M059J (cell line): ENCODE measurements around the gene C10orf71. TPM values are rescaled to one million over a fixed set of nuclear protein-coding genes. Genes with fewer than 3 reads are reported as not detected.

Experiments
- DNase-seq: peaks from one replicate; pipeline ENCODE4 v3.0.0-alpha.2; 2012; ENCODE audit warnings: low read depth
- total RNA-seq: library from RNA; depleted of rRNA; stranded (reverse); fragments of >200 nt; shearing (Covaris generic); gene quantifications from 2 replicates; pipeline ENCODE4 v1.2.3, GENCODE V29; 2014

C10orf71 gene
- total RNA-seq, 1 experiment from 2014 or later = not detected

DNA sequence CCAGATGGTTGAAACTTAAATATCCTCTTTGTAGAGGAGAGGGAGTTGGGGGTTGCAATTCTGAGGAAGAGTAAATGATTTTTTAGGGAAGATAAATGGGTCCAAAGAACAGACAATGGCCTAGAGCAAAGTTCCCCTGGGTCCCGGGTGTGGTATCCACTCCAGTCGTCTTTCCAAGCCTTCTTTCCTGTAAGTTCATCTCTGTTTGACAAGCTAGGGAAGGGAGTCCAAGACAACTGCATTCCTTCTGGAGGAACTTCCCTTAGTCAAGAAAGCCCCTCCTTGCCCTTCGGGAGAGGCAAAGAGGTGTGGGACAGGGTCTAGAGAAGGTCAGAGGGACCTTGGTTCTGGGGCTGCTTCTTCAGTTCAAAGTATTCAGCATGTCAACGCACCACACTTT, 33.4 kb downstream of the C10orf71 start:
- DNase-seq = no peak

DNA sequence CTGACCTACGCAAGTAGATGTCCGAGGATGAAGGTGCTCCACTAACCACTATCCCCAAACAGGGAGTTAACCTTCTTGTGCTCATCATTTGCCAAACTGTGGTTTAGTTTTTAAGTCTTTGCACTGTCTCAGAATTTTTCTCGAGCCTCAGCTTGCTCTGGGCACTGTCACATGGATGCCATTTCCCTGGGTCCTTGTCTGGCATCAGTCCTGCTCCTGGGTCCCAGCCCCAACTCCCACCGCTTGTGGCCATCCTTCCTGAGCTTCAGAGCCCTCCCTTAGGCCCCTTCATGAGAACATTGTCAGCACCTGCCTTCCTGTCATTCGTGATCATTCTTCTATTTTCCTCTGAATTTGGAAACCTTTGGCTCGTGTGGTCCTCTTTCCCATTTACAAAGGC, 33.8 kb downstream of the C10orf71 start:
- no peak for DNase-seq

- no peak for DNase-seq
These were observed 34.2 kb downstream of the C10orf71 start for GRCh38 chr10:49333192-49333591.

DNA sequence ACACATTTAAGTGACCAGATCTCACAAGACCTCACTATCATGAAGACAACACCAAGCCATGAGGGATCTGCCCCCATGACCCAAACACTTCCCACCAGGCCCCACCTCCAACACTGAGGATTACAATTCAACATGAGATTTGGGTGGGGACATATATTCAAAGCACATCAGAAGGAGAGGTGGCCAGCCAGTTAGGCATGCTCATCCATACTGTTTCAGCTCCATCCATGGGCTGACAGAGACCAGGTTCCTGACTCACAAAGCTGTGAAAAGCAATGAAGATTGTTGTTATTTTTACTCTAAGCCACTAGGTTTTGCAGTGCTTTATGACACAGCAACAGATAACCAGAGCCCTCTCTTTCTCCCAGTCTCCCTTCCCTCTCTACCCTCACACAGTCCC, 36.0 kb downstream of the C10orf71 start:
- no peak for DNase-seq

- no peak for DNase-seq
These were observed 36.5 kb downstream of the C10orf71 start for GRCh38 chr10:49335364-49335972.

DNA sequence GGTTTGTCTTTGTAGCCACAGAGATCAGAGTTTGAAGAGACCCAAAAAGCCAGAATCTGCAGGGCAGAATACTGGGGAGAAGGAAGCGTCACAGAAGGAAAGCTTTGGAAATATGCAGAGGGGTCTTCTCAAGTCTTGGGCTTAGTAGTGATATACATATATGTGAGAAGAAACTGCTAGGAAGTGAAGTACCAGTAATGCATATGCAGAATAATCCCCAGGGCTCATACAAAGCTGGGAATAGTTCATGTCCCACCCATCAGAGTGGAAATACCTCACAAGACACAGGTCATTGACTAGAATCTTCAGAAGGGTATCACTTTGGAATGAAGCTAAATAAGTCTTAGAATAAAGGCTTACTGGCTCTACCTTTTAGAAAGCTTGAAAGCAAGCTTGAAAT, 39.6 kb downstream of the C10orf71 start:
- no peak for DNase-seq

- no peak for DNase-seq
These were observed 45.9 kb downstream of the C10orf71 start for GRCh38 chr10:49344840-49345239.

- no peak for DNase-seq
These were observed 48.4 kb downstream of the C10orf71 start for GRCh38 chr10:49347342-49347741.

GRCh38 chr10:49347827-49348226, 48.9 kb downstream of the C10orf71 start:
- DNase-seq = no peak

DNA sequence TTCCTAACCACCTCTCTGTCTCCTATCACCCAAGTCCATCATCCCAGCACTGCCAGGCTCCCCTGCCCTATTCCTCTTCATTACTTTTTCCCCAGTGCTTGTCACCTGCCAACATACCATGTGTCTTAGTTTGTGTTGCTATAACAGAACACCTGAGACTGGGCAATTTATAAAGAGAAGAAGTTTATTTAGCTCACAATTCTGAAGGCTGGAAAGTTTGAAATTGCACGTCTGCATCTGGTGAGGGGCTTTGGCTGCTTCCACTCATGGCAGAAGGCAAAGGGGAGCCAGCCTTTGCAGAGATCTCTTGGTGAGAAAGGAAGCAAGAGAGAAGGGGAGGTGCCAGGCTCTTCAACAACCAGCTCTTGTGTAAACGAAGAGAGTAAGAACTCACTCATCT, 49.6 kb downstream of the C10orf71 start:
- no peak for DNase-seq

DNA sequence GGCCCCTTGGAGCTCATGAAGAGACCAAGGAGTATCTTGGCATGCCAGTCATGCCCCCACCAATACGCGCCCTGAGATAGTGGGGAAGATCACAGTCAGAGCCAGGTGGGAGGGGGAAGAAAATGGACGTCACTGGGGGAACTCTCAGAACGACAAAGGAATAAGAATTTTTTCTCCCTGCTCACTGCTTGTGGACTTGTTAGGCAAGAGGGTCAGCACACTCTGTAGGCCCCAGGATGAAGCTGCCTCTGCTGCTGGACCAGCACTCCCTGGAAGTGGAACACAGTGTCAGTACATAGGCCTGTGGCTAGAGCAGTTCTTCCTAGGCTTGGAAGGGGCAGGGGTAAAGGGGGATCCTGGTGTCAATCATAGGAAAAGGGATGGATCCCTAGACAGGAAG, 50.4 kb downstream of the C10orf71 start:
- DNase-seq = no peak

DNA sequence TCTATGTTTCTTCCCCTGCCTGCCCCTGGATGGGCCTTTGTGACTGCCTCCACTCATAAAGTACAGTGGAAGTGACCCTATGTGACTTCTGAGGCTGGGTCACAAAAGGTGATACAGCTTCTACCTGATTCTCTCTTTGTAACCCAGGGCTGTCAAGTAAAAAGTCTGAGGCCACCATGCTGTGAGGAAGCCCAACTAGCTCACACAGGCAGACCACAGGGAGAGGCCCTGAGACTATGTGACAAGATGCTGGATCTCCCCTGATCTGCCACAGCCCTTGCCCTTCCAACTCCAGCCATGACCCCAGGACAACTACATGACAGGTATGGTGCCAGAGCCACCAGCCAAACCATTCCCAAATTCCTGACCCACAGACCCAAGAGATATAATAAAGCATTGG, 51.2 kb downstream of the C10orf71 start:
- DNase-seq = no peak

DNA sequence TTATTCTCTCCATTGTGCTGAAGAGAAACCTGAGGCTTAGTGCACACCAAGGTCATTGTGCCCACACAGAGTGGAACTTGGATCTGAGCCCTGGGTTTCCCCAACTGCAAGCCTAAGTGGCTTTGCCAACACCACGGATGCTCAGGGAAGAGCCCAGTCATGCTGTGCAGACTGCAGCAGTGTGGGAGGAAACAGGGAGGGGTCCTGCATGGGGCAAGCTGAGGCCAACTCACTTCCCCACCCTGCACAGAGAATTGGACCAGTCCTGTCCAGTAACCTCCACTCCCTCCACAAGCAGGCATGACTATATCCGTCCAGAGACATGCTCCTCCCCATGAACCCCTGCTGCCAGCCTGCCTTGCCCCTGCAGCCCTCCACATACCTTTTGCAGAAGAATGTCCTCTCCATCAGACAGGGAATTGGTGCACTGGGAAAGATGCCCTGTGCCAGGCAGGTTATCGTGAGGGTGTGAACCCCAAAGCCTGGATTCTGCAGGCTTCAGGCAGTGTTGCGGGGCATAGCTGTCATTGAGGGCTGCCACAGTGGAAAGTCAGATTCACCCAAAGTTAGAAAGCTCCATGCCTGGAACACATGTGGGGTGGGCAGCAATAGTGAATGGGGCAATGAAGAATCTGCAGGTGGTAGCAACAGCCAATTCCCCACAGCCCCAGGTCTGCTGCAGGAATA, 52.0 kb downstream of the C10orf71 start:
- DNase-seq = no peak

GRCh38 chr10:49351669-49352068, 52.7 kb downstream of the C10orf71 start:
- DNase-seq = no peak

- DNase-seq = no peak
These were observed 53.4 kb downstream of the C10orf71 start for GRCh38 chr10:49352323-49352722.

DNA sequence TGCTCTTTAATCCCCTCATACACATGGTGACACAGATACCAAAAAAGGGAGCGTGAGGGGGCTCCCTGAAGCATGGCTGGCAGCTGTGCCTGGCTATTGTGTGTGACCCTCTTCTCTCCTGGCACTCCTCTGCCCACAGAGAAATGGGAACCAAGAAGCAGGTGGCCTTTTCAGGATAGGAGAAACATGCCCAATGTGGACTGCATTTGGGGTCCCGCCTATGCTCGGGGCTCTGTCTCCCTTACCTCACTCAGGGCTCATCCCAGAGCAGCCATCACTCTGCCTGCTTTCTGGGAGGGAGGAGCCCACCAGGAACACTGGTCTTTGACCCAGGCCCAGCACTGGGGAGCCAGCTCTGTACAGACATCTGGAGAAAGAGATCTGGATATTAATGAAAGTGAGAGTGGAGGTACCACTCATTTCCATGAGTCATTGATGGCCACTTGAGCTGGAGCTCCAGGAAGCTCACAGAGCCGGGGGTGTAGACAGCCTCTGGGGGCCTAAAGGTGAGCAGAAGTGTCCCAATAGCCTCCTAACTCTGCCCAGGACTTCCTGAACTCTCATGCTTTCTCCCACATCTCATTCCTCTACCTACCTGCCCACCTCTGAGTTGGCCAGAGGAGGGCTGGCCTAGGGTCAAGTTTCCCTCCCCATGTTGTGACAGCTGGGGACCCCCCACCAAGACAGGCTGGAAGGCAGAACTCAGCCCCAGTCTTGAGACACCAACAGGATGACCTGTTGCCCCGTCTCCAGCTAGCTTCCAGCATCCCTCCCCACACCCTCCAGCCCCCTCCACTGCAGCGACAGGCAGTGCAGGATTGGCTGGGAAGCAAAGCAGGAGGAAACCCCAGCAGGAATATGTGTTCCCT, 54.3 kb downstream of the C10orf71 start:
- no peak for DNase-seq

DNA sequence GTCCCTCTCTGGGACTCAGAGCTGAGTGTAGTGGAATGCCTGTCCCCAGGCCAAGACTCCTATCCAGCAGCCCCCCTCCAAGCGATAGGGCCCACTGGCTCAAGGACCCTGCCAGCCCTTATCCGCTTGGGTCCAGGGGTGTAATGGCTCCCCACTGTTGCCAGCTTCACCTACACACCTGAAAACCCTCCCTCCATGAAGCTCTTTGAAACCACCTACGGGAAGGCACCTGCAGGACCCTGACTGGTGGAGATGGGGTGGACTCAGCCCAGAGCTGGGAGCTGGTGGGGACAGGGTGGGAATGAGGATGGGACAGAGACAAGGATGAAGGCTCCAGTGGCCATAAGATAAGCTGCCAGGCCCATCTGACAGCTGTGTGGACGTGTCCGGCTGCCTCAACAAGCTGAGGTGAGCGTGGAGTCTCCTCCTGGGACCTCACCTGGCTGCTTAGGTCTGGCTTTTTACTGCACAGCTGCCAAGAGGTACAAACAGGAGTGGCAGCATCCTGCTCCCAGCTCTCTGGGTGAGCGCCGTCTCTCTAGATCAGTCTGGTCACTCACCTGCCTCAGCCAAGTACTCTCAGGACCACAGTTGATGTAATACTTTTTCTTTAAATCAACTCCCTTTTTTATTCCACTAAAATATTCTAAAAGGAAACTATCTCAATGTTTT, 55.1 kb downstream of the C10orf71 start:
- DNase-seq = no peak

DNA sequence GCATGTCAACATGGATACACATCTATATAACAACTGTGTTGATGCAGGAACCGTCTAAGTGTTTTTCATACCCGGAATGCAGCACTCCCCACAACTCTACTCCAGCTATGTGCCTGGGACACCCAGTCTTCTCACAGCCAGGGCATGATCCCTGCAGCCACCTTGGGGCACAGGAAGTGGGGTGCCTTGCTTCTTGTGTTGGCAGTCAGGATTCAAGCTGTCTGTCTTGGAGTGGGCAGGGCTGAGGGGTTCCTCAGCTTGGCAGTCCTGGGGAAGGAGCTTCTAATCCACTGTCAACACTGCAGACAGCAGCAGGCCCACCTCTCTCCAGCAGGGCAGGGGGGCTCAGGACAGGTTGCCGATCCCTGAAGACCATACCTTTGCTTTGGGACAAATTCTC, 55.6 kb downstream of the C10orf71 start:
- DNase-seq = no peak

- no peak for DNase-seq
These were observed 56.3 kb downstream of the C10orf71 start for GRCh38 chr10:49355221-49355620.

DNA sequence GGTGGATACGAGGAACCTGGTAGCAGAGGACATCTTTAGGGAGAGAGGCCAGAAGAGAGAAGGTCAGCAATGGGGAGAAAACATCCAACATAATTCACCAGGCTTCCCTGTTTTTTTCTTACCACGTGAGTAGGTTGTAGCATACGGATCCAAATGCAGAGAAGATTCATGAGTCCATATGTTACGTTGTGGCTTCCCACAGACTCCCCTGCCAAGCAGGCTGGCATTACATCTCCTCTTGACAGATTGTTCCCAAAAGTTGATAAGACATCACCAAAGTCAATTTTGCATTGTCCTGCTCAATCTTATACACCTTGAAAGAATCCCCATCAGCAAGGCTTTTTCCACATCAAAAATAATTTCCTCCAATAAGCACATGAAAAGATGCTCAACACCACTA, 57.2 kb downstream of the C10orf71 start:
- no peak for DNase-seq

DNA sequence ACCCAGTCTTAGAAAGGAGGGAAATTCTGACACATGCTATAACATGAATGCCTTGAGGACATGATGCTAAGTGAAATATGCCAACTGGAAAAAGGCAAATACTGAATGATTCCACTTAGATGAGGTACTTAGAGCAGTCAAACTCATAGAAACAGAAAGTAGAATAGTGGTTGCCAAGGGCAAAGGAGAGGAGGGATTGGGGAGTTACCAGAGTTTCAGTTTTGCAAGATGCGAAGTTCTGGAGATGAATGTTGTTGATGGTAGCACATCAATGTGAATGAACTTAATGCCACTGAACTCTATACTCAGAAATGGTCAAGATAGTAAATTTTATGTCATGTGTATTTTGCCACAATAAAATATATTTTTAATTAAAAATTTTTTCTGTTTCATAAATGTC, 58.0 kb downstream of the C10orf71 start:
- no peak for DNase-seq

GRCh38 chr10:49357910-49358309, 58.9 kb downstream of the C10orf71 start:
- no peak for DNase-seq
